SHP77 treated with DMSO at 0.1 percent for 48 hours (cell line): ENCODE measurements around the gene INF2.

ENCODE experiments used
- DNase-seq: peaks from one replicate; lab custom pipeline; 2025; lab: John Stamatoyannopoulos, UW

INF2 gene

DNA sequence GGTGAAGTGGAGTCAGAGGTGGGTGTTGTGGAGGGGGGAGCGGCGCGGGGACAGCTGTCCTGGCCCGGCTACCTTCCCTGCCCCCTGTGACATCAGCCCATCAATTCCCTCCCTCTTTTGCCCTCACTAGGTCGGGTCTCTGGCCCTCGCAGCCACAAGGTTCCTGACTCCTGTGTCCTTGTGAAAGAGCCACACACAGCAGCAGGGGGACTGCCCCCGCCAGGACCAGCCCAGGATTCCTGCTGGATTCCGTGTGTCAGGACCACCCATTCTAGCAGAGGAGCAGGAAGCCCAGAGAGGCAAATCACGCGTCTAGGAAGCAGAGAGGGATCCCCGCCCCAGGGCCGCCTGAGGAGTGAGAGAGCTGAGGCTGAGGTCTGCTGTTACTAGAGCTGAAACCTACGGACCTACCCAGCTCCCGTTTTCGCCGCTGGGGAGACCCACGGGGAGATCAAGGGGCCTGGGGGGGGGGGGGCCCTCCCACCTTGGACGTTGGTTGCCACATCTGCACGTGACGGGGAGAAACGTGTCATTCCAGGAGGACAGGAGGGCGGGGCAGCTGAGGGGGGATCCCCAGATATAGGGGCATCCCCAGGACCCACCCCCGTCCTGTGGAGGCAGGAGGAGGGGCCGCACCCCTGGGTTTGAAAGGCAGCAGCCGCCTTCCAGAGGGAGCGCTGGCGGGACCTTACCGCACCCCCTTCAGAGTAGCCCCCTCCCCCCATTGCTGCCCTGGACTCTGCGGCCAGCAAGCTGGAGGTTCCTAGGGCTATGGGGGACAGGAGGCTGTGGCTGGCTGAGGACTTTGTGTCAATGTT, 12.5 kb upstream of the INF2 start:
- DNase-seq, result no peak

DNA sequence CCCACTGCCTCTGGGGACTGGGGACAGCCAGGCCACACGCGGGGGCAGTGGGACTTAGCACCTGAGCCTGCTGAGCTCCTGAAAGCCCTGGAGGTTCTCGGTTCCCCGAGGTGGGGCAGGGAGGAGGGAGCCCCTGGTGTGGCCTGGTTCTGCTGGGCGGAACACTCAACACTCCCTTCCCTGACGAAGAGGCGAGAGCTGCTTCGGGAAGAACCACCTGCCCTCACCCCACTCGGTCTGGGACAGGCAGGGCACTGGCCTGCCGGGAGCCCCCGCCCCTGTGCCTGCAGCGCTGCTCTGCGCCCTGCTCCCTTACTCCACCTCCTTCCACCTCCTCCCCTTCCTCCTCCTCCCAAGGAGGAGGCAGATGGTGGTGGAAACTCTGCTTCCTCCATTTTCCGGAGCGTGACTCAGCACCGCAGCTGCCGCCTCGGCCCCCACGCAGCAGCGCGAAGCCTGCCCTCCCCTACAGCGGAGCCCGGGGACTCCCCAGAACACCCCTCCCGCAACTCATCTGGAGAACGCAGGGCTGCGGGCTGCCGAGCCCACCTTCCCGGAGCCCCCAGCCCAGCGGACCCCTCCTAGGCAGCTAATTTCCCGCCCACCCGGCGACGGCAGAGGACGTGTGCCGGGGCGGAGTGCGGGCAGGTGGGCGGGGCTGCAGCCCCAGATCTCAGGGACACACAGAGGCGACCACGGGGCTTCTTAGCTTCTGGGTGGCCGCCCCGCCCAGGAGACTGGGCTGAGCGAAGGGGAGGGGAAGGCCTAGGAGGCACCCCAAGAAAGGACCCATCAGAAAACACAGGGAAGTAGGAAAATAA, 11.7 kb upstream of the INF2 start:
- peak; percentile 47 for DNase-seq

DNA sequence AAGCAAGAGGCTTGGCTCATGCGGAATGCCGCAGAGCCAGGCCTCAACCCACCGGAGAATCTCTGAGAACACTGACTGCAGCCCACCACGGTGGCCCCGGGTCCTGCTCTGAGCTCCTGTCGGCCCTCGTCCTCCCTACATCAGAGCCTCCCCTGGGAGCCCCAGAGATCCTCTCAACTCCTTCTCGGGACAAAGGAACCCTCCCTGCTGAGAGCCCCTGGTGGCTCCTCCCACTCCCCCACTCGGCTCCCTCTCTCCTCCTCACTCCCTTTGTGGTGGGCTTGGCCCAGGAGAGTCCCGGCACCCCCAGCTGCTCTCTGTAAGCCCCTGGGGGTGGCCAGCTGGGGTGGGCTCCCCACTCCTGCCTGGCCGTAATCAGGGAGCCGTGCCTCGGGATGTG, 11.1 kb upstream of the INF2 start:
- no peak for DNase-seq

- no peak for DNase-seq
These were observed 10.3 kb upstream of the INF2 start for GRCh38 chr14:104678901-104679705.

DNA sequence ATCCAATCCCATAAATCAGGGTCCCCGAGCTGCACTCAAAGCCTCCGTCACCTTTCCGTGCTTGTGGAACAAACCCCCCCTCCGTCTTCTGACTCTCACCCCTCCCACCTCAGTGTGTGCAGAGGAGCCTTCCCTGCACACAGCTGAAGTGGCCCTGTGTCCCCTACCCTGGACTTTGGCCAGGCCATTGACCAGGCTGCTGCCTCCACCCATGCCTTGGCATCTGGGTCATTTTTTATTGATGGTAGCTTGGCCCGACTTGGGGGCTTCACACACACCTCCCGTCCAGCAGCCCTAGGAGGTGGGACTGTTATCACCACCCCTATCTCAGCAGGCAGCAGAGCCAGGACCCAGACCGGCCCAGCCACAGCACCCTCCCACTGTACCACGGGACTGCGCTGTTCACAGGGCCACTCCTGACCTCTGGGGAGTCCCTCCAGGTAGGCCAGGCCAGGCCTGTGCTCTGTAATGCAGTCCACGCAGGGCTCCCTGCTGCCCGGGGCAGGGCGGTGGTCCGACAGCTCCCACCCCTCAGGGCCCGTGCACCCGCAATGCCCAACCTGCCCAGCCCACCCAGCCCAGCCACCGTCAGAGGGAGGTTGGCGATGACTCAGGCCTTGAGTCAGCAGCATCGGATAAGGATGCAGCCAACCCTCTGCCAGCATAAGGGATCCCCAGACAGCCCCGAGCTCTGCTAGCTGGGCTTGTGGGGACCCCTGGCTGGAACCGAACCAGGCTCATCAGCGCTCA, 9.2 kb upstream of the INF2 start:
- no peak for DNase-seq

DNA sequence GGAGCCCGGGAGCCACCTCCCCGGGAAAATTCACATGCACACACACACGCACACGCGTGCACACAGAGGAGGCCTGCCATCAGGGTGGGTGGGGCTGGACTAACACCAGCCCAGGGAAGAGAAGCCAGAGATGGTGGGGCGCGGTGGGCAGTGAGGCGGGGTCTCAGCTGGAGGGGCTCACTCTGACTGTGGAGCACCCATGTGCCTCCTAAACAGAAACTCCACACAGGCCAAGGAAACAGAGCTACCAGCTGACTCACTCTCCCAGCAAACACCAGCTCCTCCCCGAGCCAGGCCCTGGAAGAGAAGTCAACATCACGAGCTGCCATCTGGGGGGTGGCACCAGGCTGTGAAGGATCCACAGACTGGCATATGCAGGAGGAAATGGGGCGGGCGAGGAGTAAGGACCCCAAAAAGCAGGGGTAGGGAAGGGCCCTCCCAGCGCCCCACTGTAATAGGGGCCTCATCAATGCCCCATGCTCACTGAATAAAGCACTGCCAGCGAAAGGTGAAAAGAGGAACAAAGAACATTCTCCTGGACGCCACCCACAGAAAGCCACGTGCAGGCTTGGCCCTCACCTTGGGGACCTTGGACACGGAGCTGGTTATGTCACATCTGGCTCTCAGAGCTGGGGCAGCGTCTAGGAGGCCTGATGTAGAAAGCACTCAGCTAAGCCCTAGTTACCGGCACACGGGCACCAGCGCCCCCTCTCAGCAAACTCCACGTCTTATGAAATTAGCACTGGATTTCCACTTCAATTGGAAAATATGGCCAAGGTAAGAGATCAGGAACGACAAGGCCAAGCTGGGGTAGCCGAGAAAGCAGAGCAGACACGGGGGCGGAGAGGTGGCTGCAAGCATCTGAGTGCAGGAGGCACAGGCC, 8.4 kb upstream of the INF2 start:
- peak; percentile 18 for DNase-seq

DNA sequence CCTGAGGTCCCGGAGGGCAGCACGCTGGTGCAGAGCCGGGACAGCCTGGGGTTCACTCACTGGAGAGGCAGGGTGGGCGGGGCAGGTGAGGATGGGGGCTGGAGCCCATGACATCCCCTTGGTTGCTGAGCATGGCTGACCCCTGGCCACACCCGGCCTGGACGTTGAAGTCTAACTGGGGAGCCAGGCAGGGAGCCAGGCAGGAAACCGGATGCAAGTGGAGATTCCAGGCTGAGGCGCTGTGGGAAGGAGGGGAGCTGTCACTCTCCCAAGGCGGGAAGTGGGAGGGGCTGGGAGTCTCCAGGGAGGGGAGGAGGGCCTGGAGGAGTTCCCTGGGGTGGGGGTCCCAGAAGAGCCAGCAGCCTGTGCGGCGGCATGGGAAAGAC, 7.7 kb upstream of the INF2 start:
- no peak for DNase-seq

GRCh38 chr14:104682107-104682593, 7.3 kb upstream of the INF2 start:
- DNase-seq, result no peak

DNA sequence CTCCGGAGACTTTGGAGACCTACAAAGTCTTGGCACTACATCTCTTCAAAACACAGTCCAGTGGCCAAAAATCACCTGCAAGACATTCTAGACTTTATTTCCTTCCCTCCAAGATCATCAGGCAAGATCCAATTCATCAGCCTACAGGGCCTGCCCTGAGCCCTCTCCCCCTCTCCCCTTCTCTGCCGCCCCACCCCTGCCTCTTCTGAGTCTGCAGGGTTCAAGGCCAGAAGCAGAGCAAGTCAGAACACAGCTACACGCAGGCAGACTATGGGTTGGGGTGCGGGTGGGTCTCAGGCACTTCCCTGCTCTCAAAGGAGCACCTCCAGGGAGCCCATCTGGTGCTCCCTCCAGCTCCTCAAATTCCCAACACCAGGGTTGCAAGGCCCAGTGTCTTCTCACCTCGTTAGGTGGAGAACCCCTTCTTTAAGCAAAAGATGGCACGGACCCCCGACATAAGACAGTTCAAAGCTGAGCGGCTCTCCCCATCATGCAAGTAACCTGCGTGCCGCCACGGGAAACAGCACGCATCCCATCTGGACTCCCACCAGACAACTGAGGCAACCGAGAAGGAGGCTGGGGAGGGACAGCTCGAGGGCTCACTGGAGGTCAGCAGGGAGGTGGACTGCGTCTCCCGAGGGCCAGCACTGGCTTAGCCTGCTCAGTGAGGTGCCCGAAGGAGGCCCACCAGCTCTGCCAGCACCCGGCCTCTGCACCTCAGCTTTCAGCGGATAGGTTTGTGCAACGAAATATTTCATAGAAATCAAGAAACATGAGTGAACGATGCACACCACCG, 5.6 kb upstream of the INF2 start:
- no peak for DNase-seq

- DNase-seq, result no peak
These were observed 5.0 kb upstream of the INF2 start for GRCh38 chr14:104684449-104684821.

DNA sequence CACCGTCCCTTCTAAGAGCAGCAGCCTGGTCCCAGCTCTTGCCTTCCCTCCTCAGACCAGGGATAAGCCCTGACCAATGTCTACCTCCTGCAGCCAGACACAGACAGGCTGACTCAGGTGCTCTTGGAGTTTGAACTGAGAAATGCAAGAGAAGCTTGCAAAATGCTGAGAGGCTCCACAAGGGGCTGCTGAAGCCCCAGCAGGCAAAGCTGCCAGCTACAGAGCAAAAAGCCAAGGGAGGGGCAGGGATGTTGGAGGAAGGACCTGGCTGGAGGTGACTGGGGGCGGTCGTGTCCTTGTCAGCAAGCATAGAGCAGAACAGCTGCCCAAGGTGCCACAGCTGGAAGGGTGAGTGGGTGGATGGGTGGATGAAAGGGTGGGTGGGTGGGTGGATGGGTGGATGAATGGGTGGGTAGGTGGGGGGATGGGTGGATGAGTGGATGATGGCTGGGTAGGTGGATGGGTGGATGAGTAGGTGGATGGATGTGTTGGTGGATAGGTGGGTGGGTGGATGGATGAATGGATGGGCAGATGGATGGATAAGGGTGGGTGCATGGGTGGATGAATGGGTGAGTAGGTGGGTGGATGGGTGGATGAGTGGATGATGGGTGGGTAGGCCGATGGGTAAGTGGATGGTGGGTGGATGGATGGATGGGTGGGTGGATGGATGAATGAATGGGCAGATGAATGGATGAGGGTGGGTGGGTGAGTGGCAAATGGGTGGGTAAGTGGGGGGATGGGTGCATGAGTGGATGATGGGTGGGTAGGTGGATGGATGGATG, 4.0 kb upstream of the INF2 start:
- DNase-seq, result no peak

GRCh38 chr14:104685998-104686610, 3.3 kb upstream of the INF2 start:
- DNase-seq, result no peak

- no peak for DNase-seq
These were observed 2.5 kb upstream of the INF2 start for GRCh38 chr14:104686624-104687517.

DNA sequence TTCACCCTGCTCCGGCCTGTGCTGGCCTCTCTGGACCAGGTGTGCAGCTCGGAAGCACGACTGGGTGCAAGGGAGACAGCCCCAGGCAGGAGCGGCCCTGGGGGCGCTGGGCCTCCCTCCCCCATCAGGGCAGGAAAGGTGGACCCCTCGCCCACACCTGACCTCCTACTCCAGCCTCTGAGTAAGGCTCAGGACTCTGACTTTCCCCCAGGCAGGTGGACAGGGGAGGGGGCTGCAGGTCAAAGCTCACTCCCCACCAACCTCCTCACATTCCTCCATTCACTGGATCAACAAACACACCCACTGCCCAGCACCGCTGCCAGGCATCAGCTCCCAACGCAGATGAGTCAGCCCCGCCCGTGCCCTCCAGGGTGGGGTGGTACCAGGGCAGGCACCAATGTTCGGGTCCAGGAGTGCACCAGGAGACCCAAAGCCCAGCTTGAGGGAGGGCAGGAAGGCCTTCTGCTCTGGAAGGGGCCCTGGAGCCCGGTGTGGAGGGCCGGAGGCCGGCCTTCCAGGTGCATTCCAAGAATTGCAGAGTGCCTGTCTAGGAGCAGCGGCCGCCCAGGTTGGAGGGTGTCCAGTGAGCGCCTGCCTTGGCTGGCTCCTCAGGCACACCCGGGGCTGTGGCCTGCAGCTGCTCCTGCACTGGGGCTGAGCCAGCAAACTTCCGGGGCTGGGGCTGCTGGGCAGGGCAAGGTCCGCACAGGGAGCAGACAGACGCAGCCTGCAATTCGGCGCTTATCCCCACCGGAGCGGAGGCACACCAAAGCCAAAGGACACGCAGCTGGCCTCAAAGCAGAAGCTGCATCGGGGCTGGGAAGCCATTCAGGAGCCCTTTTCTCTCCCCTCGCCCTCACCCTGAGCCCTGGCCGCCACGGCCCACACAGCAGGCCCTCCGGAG, 1.6 kb upstream of the INF2 start:
- DNase-seq, result peak; percentile 63

DNA sequence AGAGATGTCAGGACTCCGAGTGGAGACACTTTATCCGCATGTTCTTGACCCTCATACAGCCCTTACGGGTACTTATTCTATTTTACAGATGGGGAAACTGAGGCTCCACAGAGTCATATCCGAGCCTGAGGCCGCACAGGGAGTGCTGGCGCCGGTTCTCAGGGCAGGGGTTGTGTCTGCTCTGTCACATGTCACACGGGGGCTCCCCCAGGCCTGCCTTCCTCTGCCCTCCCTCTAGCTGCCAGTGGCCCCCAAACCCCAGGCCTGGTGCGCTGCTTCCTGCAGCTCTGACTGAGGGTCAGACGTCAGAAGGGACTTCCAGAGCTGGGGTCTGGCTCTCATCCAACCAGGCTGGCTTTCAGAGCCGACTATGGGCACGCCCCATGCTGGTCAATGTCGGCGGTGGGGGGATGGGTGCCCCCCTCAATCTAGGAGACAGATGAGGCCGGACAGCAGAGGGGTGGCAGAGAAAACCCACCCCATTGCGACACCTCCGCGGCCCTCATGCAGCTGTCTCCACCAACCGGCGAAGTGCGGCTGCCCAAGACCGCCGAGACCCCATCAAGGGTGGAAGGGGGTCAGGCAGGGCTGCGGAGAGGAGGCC, 811 bp upstream of the INF2 start:
- DNase-seq, result no peak
